Colon (tissue), 2 donors: ENCODE results near the gene SPTB.
"Not testable (repeated sequence)": the region's sequence is repeated elsewhere in the genome, so short reads cannot be mapped to it uniquely, and the experiment has no call there.

Source experiments
- FAIRE-seq: peaks from 2 replicates; lab custom pipeline; 2012; peaks lifted over from hg19 to GRCh38; lab: Jason Lieb, UNC
- donor health status: control.
- donor health status: control.

Gene SPTB

GRCh38 chr14:64818151-64818550 lies 61.6 kb downstream of the SPTB start:
- FAIRE-seq = no peak

GRCh38 chr14:64817631-64818030 lies 62.1 kb downstream of the SPTB start:
- no peak for FAIRE-seq

- no peak for FAIRE-seq
Measured at GRCh38 chr14:64816221-64816783, 63.4 kb downstream of the SPTB start.

- FAIRE-seq = no peak
Measured at GRCh38 chr14:64815257-64815656, 64.5 kb downstream of the SPTB start.

GRCh38 chr14:64812412-64812811 lies 67.3 kb downstream of the SPTB start:
- FAIRE-seq = no peak

GRCh38 chr14:64811676-64812075 lies 68.0 kb downstream of the SPTB start:
- FAIRE-seq = no peak

- FAIRE-seq = no peak
Measured at GRCh38 chr14:64808449-64808848, 71.3 kb downstream of the SPTB start.

- no peak for FAIRE-seq
Measured at GRCh38 chr14:64807551-64807950, 72.2 kb downstream of the SPTB start.

GRCh38 chr14:64806862-64807495 lies 72.7 kb downstream of the SPTB start:
- no peak for FAIRE-seq

- FAIRE-seq = no peak
Measured at GRCh38 chr14:64806202-64806861, 73.4 kb downstream of the SPTB start.

GRCh38 chr14:64805646-64806045 lies 74.1 kb downstream of the SPTB start:
- FAIRE-seq = not testable (repeated sequence)

- FAIRE-seq = no peak
Measured at GRCh38 chr14:64804754-64805260, 74.9 kb downstream of the SPTB start.

GRCh38 chr14:64801800-64802199 lies 77.9 kb downstream of the SPTB start:
- FAIRE-seq = no peak

- FAIRE-seq = no peak
Measured at GRCh38 chr14:64801046-64801445, 78.7 kb downstream of the SPTB start.

GRCh38 chr14:64800000-64800399 lies 79.7 kb downstream of the SPTB start:
- FAIRE-seq = no peak

- FAIRE-seq = no peak
Measured at GRCh38 chr14:64799555-64799954, 80.2 kb downstream of the SPTB start.

- FAIRE-seq = no peak
Measured at GRCh38 chr14:64796369-64796768, 83.3 kb downstream of the SPTB start.

- FAIRE-seq = no peak
Measured at GRCh38 chr14:64795921-64796320, 83.8 kb downstream of the SPTB start.

GRCh38 chr14:64795211-64795610 lies 84.5 kb downstream of the SPTB start:
- FAIRE-seq = no peak

- FAIRE-seq = no peak
Measured at GRCh38 chr14:64792871-64793560, 86.7 kb downstream of the SPTB start.

GRCh38 chr14:64792231-64792630 lies 87.5 kb downstream of the SPTB start:
- FAIRE-seq = no peak

- FAIRE-seq = no peak
Measured at GRCh38 chr14:64790478-64790877, 89.2 kb downstream of the SPTB start.

GRCh38 chr14:64789696-64790095 lies 90.0 kb downstream of the SPTB start:
- FAIRE-seq = no peak
